NCI-H1417 treated with DMSO at 0.1 percent for 48 hours (cell line): ENCODE results near the gene VANGL1.

ENCODE experiments used
- DNase-seq: peaks from one replicate; lab custom pipeline; 2025; lab: John Stamatoyannopoulos, UW

The VANGL1 gene

GRCh38 chr1:115668579-115668978, 26.8 kb downstream of the VANGL1 start:
- DNase-seq = no peak

GRCh38 chr1:115669002-115669673, 27.4 kb downstream of the VANGL1 start:
- no peak for DNase-seq

- DNase-seq = no peak
These were observed 28.1 kb downstream of the VANGL1 start for GRCh38 chr1:115669886-115670285.

- peak; percentile 53 for DNase-seq
These were observed 28.9 kb downstream of the VANGL1 start for GRCh38 chr1:115670476-115671175.

GRCh38 chr1:115671176-115671934, 29.6 kb downstream of the VANGL1 start:
- no peak for DNase-seq

GRCh38 chr1:115672224-115673009, 30.6 kb downstream of the VANGL1 start:
- no peak for DNase-seq

GRCh38 chr1:115676498-115677181, 34.9 kb downstream of the VANGL1 start:
- DNase-seq = no peak

- DNase-seq = no peak
These were observed 35.4 kb downstream of the VANGL1 start for GRCh38 chr1:115677182-115677555.

GRCh38 chr1:115677565-115677964, 35.8 kb downstream of the VANGL1 start:
- DNase-seq = no peak

GRCh38 chr1:115678141-115678540, 36.4 kb downstream of the VANGL1 start:
- DNase-seq = no peak

GRCh38 chr1:115679141-115679611, 37.4 kb downstream of the VANGL1 start:
- no peak for DNase-seq

GRCh38 chr1:115680730-115681111, 39.0 kb downstream of the VANGL1 start:
- no peak for DNase-seq

- DNase-seq = no peak
These were observed 41.0 kb downstream of the VANGL1 start for GRCh38 chr1:115682792-115683191.

GRCh38 chr1:115685029-115685705, 43.4 kb downstream of the VANGL1 start:
- no peak for DNase-seq

GRCh38 chr1:115687744-115688143, 46.0 kb downstream of the VANGL1 start:
- no peak for DNase-seq

- no peak for DNase-seq
These were observed 49.2 kb downstream of the VANGL1 start for GRCh38 chr1:115690972-115691371.

GRCh38 chr1:115692224-115692623, 50.5 kb downstream of the VANGL1 start:
- no peak for DNase-seq

- peak; percentile 74 for DNase-seq
These were observed 53.0 kb downstream of the VANGL1 start for GRCh38 chr1:115694805-115695204.

GRCh38 chr1:115697619-115698018, 55.8 kb downstream of the VANGL1 start:
- no peak for DNase-seq

GRCh38 chr1:115701090-115701489, 59.3 kb downstream of the VANGL1 start:
- no peak for DNase-seq

GRCh38 chr1:115702959-115703358, 61.2 kb downstream of the VANGL1 start:
- DNase-seq = no peak
